D721Med (cell line): ENCODE results near the gene IFI27L2.

ENCODE experiments used
- DNase-seq: peaks from one replicate; pipeline ENCODE4 v3.0.0; 2011; ENCODE audit warnings: low spot score; ENCODE audit not compliant: insufficient read length
- FAIRE-seq: peaks from 2 replicates; lab custom pipeline; 2011; peaks lifted over from hg19 to GRCh38; lab: Jason Lieb, UNC
- CTCF ChIP-seq: IDR thresholded peaks from 2 replicates; pipeline ENCODE4 v1.5.1; 2012; ENCODE audit warnings: mild to moderate bottlenecking, control low read depth; ENCODE audit not compliant: insufficient read depth; ENCODE audit errors: missing control alignments

IFI27L2 gene

GRCh38 chr14:94153750-94154342, 24.4 kb upstream of the IFI27L2 start:
- no peak for TF ChIP-seq CTCF
- FAIRE-seq = no peak
- DNase-seq = no peak

GRCh38 chr14:94152676-94153075, 23.3 kb upstream of the IFI27L2 start:
- DNase-seq (no peak), FAIRE-seq (no peak)
- TF ChIP-seq CTCF = no peak

- DNase-seq (no peak), FAIRE-seq (no peak)
- TF ChIP-seq CTCF = no peak
Measured at GRCh38 chr14:94145902-94146527, 16.6 kb upstream of the IFI27L2 start.

DNA sequence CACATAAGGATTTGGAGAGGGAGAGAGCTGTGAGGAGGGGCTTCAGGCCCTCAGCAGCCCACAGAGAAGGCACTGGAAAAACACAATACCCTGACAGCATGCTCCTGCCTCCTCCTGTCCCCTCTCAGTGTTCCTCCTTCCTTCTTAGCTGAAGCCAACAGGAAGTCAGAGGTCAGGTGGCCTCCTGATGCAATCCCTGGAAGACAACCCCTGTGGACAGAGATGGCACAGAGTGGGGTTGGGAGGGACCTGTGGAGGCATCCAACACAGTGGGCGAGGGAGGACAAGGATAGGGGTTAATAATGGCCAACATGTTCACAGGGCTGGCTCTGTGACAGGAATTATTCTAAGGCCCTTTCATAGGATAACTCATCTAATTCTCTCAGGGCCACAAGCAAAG, 15.4 kb upstream of the IFI27L2 start:
- TF ChIP-seq CTCF = no peak
- no peak for FAIRE-seq

DNA sequence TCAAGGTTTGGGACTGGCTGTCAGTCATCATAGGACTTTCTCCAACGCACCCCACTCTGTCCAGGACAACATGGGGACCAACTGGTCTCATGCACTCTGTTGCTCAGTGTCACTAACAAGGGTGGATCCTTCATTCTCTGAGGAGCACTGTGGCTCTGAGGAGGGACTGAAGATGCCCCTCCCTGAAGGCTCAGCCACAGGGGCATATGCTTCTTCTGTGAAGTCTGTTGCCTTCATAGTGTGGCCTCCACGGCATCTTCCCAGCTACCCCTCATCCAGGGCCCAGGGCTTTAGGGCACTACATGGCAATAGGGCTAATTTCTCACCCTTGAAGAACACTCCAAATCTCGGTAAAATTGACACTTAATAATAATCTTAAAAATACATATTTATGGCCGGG, 14.3 kb upstream of the IFI27L2 start:
- DNase-seq (no peak), FAIRE-seq (no peak)
- no peak for TF ChIP-seq CTCF

More for the DNA sequence above, 15.4 kb upstream of the IFI27L2 start:
- DNase-seq = no peak

DNA sequence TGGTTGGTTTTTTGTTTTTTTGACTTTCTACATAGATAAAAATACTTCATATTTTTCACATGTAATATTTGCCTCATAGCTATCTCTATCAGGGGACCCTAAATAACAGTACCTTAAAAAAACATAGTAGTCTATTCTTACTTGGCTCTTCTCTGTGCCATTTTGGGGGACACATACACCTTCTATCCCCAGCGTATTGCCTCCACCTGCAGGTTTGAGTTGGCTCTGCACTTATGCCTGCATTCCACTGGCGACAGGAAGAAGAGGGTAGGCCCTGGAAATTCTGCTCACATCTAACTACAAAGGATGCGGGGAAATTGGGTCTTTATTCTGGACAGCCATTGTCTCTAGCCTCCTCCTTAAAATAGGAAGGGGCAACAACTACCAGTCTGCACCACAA, 13.8 kb upstream of the IFI27L2 start:
- peak; percentile 1 for TF ChIP-seq CTCF
- DNase-seq (no peak), FAIRE-seq (no peak)

DNA sequence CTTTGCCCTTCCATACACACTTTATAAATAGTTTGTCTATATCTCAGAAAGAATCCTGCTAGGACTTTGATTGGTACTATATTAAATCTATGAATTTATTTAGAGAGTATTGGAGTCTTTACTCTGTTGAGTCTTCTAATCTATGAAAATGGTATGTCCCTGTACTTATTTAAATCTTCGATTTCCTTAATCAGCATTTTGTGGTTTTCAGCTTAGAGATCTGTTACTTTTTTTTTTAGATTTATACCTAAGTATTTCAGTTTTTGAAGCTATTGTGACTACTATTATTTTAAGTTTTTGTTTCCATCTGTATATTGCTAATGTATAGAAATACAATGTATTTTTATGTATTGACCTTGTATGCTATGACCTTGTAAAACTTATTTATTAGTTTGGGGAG, 13.4 kb upstream of the IFI27L2 start:
- TF ChIP-seq CTCF = no peak
- DNase-seq (no peak), FAIRE-seq (no peak)
